ENCODE measurements around the gene SHC3.

DNA sequence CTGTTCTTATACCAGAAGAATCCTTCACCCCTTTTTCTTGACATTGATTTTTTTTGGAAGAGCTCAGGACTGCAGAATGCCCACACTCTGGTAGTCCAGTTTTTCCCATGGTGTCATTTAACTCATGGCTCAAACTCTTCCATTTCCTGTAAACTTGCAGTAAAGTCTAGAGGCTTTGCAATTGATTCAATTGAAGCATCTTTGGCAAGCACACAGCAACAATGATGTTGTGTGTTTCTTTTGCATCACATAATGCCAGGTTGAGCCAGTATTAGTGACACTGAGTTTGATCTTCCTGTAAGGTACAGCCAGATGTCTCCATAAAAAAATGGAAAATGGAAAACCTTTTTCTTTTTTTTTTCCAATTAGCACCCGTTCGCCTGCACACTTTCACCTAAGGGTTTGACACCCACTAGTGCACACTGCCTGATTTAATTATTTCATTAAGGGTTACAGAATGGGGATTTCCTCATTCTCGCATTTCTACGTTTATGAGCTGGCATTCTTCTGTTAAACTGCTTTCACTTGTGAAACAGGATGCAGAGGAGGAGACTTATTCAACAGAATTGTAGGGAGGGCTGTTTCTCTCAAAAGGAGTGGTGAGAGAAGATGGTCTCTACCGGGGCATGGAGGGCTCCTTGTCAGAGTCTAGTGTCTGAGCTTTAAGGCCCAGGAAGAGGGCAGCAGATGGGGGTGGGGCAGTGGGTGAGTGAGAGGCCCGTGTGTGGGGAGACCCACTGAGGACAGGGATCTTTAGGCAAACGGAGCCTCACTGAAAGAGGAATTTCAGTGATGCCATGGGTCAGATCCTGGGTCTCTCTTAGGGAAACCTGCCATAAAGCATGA lies 189.6 kb downstream of the SHC3 start:
- TF ChIP-seq, protein P1, sequence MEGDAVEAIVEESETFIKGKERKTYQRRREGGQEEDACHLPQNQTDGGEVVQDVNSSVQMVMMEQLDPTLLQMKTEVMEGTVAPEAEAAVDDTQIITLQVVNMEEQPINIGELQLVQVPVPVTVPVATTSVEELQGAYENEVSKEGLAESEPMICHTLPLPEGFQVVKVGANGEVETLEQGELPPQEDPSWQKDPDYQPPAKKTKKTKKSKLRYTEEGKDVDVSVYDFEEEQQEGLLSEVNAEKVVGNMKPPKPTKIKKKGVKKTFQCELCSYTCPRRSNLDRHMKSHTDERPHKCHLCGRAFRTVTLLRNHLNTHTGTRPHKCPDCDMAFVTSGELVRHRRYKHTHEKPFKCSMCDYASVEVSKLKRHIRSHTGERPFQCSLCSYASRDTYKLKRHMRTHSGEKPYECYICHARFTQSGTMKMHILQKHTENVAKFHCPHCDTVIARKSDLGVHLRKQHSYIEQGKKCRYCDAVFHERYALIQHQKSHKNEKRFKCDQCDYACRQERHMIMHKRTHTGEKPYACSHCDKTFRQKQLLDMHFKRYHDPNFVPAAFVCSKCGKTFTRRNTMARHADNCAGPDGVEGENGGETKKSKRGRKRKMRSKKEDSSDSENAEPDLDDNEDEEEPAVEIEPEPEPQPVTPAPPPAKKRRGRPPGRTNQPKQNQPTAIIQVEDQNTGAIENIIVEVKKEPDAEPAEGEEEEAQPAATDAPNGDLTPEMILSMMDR (IDR thresholded peaks at IDR 0.05) = no peak
- no peak for TF ChIP-seq POLR2A (IDR thresholded peaks at IDR 0.05)
